Liver (tissue), 3 donors: ENCODE data around the gene SFTA2.

Experiments
- EGR1 ChIP-seq, 2 donors: IDR thresholded peaks; 2 replicates each; pipeline ENCODE4 v1.6.1; 2016 to 2018; ENCODE audit warnings: antibody characterized with exemption in 2 of 2, low read depth in 2 of 2
- FOXA2 ChIP-seq: IDR thresholded peaks from 2 replicates; pipeline ENCODE4 v1.6.1; 2016; ENCODE audit warnings: antibody characterized with exemption
- HNF4G ChIP-seq: IDR thresholded peaks from 2 replicates; pipeline ENCODE4 v1.6.1; 2016; ENCODE audit warnings: antibody characterized with exemption
- JUND ChIP-seq, 2 donors: IDR thresholded peaks; 2 replicates each; pipeline ENCODE4 v1.6.1; 2016; ENCODE audit warnings: antibody characterized with exemption in 2 of 2
- RAD21 ChIP-seq, 2 donors: IDR thresholded peaks; 2 replicates each; pipeline ENCODE4 v1.6.1; 2016; ENCODE audit warnings: antibody characterized with exemption in 2 of 2, mild to moderate bottlenecking in 2 of 2
- RXRA ChIP-seq, 2 donors: IDR thresholded peaks; 2 replicates each; pipeline ENCODE4 v1.6.1; 2017 to 2018; ENCODE audit warnings: antibody characterized with exemption in 2 of 2, mild to moderate bottlenecking in 1 of 2
- SP1 ChIP-seq: IDR thresholded peaks from 2 replicates; pipeline ENCODE4 v1.6.1; 2018; ENCODE audit warnings: antibody characterized with exemption, mild to moderate bottlenecking
- TF ChIP-seq, protein P1 (sequence below): fragments of 150-350 bp; IDR thresholded peaks from 2 replicates; pipeline ENCODE4 v1.5.1; 2017; ENCODE audit warnings: improper control_type of control experiment, low read depth, low read length; ENCODE audit not compliant: missing input control
- TF ChIP-seq, protein P2 (sequence below): IDR thresholded peaks from 2 replicates; pipeline ENCODE4 v1.6.1; 2016; ENCODE audit warnings: antibody characterized with exemption
- TF ChIP-seq, protein P3 (sequence below): IDR thresholded peaks from 2 replicates; pipeline ENCODE4 v1.6.1; 2016; ENCODE audit warnings: antibody characterized with exemption, mild to moderate bottlenecking
- TF ChIP-seq, protein P4 (sequence below): IDR thresholded peaks from 2 replicates; pipeline ENCODE4 v1.6.1; 2016; ENCODE audit warnings: antibody characterized with exemption
- TF ChIP-seq, protein P5 (sequence below): IDR thresholded peaks from 2 replicates; pipeline ENCODE4 v1.6.1; 2016; ENCODE audit warnings: antibody characterized with exemption
- donor health status: healthy.
- donor health status: healthy.

DNA sequence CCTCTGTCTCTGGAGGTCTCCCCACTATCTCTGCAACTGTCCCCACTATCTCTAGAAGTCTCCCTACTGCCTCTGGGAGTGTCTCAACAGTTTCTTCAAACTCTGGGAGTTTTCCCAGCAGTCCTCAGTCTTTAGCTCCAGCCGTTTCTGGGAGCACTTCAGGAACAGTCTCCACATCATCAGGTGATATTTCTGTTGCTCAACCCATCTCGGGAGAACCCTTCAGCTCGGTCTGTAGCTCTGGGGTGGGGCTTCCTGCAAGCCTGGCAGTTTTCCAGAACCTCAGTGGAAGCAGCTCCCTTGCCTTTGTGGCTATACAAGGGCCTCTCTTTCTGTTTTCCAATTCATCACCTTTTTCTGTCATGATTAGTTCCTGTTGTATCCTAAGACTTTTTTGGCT is 3.0 kb upstream of the SFTA2 start:
- TF ChIP-seq JUND (IDR thresholded peaks at IDR 0.05) (no peak), FOXA2 (no peak), RXRA (IDR thresholded peaks at IDR 0.05) (no peak), HNF4G (no peak), SP1 (no peak), RAD21 (IDR thresholded peaks at IDR 0.05) (no peak), EGR1 (IDR thresholded peaks at IDR 0.05; ENCODE audit: low read depth in 2 of 2) (no peak)
- TF ChIP-seq, protein P1, sequence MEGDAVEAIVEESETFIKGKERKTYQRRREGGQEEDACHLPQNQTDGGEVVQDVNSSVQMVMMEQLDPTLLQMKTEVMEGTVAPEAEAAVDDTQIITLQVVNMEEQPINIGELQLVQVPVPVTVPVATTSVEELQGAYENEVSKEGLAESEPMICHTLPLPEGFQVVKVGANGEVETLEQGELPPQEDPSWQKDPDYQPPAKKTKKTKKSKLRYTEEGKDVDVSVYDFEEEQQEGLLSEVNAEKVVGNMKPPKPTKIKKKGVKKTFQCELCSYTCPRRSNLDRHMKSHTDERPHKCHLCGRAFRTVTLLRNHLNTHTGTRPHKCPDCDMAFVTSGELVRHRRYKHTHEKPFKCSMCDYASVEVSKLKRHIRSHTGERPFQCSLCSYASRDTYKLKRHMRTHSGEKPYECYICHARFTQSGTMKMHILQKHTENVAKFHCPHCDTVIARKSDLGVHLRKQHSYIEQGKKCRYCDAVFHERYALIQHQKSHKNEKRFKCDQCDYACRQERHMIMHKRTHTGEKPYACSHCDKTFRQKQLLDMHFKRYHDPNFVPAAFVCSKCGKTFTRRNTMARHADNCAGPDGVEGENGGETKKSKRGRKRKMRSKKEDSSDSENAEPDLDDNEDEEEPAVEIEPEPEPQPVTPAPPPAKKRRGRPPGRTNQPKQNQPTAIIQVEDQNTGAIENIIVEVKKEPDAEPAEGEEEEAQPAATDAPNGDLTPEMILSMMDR, result no peak
- TF ChIP-seq, protein P2, sequence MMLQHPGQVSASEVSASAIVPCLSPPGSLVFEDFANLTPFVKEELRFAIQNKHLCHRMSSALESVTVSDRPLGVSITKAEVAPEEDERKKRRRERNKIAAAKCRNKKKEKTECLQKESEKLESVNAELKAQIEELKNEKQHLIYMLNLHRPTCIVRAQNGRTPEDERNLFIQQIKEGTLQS, result no peak
- TF ChIP-seq, protein P3, sequence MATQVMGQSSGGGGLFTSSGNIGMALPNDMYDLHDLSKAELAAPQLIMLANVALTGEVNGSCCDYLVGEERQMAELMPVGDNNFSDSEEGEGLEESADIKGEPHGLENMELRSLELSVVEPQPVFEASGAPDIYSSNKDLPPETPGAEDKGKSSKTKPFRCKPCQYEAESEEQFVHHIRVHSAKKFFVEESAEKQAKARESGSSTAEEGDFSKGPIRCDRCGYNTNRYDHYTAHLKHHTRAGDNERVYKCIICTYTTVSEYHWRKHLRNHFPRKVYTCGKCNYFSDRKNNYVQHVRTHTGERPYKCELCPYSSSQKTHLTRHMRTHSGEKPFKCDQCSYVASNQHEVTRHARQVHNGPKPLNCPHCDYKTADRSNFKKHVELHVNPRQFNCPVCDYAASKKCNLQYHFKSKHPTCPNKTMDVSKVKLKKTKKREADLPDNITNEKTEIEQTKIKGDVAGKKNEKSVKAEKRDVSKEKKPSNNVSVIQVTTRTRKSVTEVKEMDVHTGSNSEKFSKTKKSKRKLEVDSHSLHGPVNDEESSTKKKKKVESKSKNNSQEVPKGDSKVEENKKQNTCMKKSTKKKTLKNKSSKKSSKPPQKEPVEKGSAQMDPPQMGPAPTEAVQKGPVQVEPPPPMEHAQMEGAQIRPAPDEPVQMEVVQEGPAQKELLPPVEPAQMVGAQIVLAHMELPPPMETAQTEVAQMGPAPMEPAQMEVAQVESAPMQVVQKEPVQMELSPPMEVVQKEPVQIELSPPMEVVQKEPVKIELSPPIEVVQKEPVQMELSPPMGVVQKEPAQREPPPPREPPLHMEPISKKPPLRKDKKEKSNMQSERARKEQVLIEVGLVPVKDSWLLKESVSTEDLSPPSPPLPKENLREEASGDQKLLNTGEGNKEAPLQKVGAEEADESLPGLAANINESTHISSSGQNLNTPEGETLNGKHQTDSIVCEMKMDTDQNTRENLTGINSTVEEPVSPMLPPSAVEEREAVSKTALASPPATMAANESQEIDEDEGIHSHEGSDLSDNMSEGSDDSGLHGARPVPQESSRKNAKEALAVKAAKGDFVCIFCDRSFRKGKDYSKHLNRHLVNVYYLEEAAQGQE, result no peak
- TF ChIP-seq, protein P4, sequence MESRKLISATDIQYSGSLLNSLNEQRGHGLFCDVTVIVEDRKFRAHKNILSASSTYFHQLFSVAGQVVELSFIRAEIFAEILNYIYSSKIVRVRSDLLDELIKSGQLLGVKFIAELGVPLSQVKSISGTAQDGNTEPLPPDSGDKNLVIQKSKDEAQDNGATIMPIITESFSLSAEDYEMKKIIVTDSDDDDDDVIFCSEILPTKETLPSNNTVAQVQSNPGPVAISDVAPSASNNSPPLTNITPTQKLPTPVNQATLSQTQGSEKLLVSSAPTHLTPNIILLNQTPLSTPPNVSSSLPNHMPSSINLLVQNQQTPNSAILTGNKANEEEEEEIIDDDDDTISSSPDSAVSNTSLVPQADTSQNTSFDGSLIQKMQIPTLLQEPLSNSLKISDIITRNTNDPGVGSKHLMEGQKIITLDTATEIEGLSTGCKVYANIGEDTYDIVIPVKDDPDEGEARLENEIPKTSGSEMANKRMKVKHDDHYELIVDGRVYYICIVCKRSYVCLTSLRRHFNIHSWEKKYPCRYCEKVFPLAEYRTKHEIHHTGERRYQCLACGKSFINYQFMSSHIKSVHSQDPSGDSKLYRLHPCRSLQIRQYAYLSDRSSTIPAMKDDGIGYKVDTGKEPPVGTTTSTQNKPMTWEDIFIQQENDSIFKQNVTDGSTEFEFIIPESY, result no peak
- TF ChIP-seq, protein P5, sequence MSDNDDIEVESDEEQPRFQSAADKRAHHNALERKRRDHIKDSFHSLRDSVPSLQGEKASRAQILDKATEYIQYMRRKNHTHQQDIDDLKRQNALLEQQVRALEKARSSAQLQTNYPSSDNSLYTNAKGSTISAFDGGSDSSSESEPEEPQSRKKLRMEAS, result no peak
